GM23248 (cell line): Measurements from ENCODE around the gene WDR43.

Experiments
- EZH2 ChIP-seq: fragments of 200-600 bp; sonication (generic); IDR thresholded peaks from 2 replicates; pipeline ENCODE4 v1.6.1; 2018; ENCODE audit warnings: antibody characterized with exemption, mild to moderate bottlenecking; ENCODE audit not compliant: insufficient read depth, poor library complexity, severe bottlenecking
- EZH2phosphoT487 ChIP-seq: fragments of 200-600 bp; sonication (generic); IDR thresholded peaks from 2 replicates; pipeline ENCODE4 v1.6.1; 2018; ENCODE audit warnings: antibody characterized with exemption, moderate library complexity, mild to moderate bottlenecking, low read depth; ENCODE audit not compliant: insufficient read depth

- no peak for TF ChIP-seq EZH2
- no peak for TF ChIP-seq EZH2phosphoT487
Measured at GRCh38 chr2:28909655-28910353, 15.3 kb downstream of the WDR43 start.
